ENCODE results near the gene BLVRB. TPM values are rescaled to one million over a fixed set of nuclear protein-coding genes. Genes with fewer than 3 reads are reported as not detected.
A peak's percentile ranks its signal among the peaks of the same experiment; 100 is the strongest.

Gene BLVRB
- total and polyA plus RNA-seq, 2 of the 8 experiments (the other 6 are each of a cell fraction or from before 2014, with no cell fraction given), result 28.7 to 182 TPM

GRCh38 chr19:40398417-40399131 is 67.0 kb downstream of the BLVRB start:
- Histone ChIP-seq H4K91ac (replicated peaks; ENCODE audit: insufficient read length, low read length) (no peak overlapping the region), H3K36me3 (ENCODE audit: control insufficient read depth in 2 of 4, insufficient read depth in 4 of 4, low read length in 3 of 4) (no peaks in the 10 kb centered on the region), H2AK5ac (ENCODE audit: low read depth, low read length) (no peak overlapping the region), H2BK20ac (ENCODE audit: low read length) (no peak overlapping the region), H2AFZ (ENCODE audit: low read length) (no peak overlapping the region), H3K23ac (ENCODE audit: insufficient read length) (no peak overlapping the region), H2BK5ac (ENCODE audit: low read depth, low read length) (no peak overlapping the region), H3K56ac (replicated peaks; ENCODE audit: insufficient read length, low read depth, low read length) (no peak overlapping the region), H3K4me3 (ENCODE audit: extremely low read depth in 1 of 4, insufficient read depth in 2 of 4, low read depth in 3 of 4, low read length in 4 of 4) (peak overlapping the region in 1 of 4 experiments; percentile 17; a peak in 2 of 8 replicates), H3K4me2 (ENCODE audit: insufficient read depth in 1 of 2, low read depth in 2 of 2, low read length in 2 of 2) (peak overlapping the region; percentile 47 to 61), H3K27me3 (replicated peaks in 1 of 4; ENCODE audit: control insufficient read depth in 3 of 4, extremely low read depth in 1 of 4, insufficient read depth in 3 of 4, low read length in 3 of 4) (peaks cover 0 to 8% (median 5%) of the 10 kb centered on the region in 4 experiments; a peak in 6 of 7 replicates), H4K8ac (ENCODE audit: extremely low read depth, insufficient read depth, low read length) (no peak overlapping the region), H3K4ac (replicated peaks; ENCODE audit: insufficient read length, low read depth, low read length) (no peak overlapping the region), H4K5ac (ENCODE audit: insufficient read length, low read depth, low read length) (no peak overlapping the region), H3K18ac (ENCODE audit: extremely low read depth, low read length) (peak overlapping the region; percentile 95), H3K23me2 (ENCODE audit: low read depth, low read length) (peaks cover 3% of the 10 kb centered on the region; the same call in 1 of the 2 replicates), H3K9me3 (ENCODE audit: insufficient read depth in 2 of 2, low read depth in 1 of 2, low read length in 1 of 2) (no peaks in the 10 kb centered on the region), H2BK120ac (replicated peaks; ENCODE audit: low read depth, low read length) (no peak overlapping the region), H3K27ac (ENCODE audit: low read depth, low read length) (no peak overlapping the region), H3K9ac (replicated peaks in 1 of 4; ENCODE audit: extremely low read depth in 1 of 4, low read depth in 3 of 4, low read length in 3 of 4) (no peak overlapping the region), H3K79me1 (ENCODE audit: low read depth, low read length) (no peaks in the 10 kb centered on the region), H2BK15ac (ENCODE audit: low read length) (peak overlapping the region; percentile 100), H3K79me2 (ENCODE audit: control insufficient read depth in 1 of 2, insufficient read depth in 2 of 2, low read length in 2 of 2) (no peaks in the 10 kb centered on the region), H4K20me1 (replicated peaks in 1 of 2; ENCODE audit: control insufficient read depth in 1 of 2, insufficient read depth in 2 of 2, low read length in 2 of 2) (peaks cover 0 to 1% of the 10 kb centered on the region in 2 experiments), H3K14ac (ENCODE audit: insufficient read length) (no peak overlapping the region), H3K4me1 (replicated peaks in 1 of 4; ENCODE audit: control insufficient read depth in 3 of 4, insufficient read depth in 4 of 4, low read length in 3 of 4) (peaks cover 0 to 5% (median 4%) of the 10 kb centered on the region in 4 experiments; a peak in 5 of 7 replicates), H2BK12ac (ENCODE audit: low read depth, low read length) (peak overlapping the region; percentile 75; the same call in 1 of the 2 replicates)
- peak; percentile 48 for FAIRE-seq
- ChIA-PET POLR2A (ENCODE audit: partially characterized antibody) (interaction anchor here (0.6 to 5.4 kb wide), 6 partner anchors 9 to 28 kb away, joined by 3 to 24 read pairs (median 5); partner anchors contain the start of gene SERTAD1), CTCF (ENCODE audit: partially characterized antibody) (interaction anchor here (2.5 kb wide), 1 partner anchor 22 kb away, joined by 12 read pairs; no protein-coding TSS in a partner anchor)
- peak in 1 of 2 experiments; percentile 86 for DNase-seq (ENCODE audit: low read depth in 1 of 2, low spot score in 2 of 2)
- 48% methylated on average over 45 of the region's 49 CpGs; no CpG with 5 or more reads in 1 of the 2 experiments for WGBS, 2 experiments (ENCODE audit: extremely low coverage in 1 of 2, insufficient coverage in 1 of 2, insufficient read length in 1 of 2, insufficient replicate concordance in 2 of 2, low coverage in 1 of 2, low lambda C conversion rate in 2 of 2, missing lambda C conversion rate in 1 of 2)
- peak; percentile 96 for TF ChIP-seq E2F6 (IDR thresholded peaks at IDR 0.05)
- no peak for TF ChIP-seq CHD2 (IDR thresholded peaks at IDR 0.05; ENCODE audit: low read length)
- no peak for TF ChIP-seq TAF7 (optimal IDR thresholded peaks at IDR 0.05; ENCODE audit: borderline replicate concordance, low read depth, low read length)

All from H1 (cell line).